HG02885 (cell line): ENCODE measurements around the gene CPA4.
"Not testable (repeated sequence)": the region's sequence is repeated elsewhere in the genome, so short reads cannot be mapped to it uniquely, and the experiment has no call there.

Experiments used
- ATAC-seq: cut with Tn5 transposase; IDR thresholded peaks from one replicate; pipeline ENCODE4 v1.9.1; 2021; ENCODE audit warnings: mild to moderate bottlenecking; ENCODE audit not compliant: unreplicated experiment, poor library complexity

The CPA4 gene

DNA sequence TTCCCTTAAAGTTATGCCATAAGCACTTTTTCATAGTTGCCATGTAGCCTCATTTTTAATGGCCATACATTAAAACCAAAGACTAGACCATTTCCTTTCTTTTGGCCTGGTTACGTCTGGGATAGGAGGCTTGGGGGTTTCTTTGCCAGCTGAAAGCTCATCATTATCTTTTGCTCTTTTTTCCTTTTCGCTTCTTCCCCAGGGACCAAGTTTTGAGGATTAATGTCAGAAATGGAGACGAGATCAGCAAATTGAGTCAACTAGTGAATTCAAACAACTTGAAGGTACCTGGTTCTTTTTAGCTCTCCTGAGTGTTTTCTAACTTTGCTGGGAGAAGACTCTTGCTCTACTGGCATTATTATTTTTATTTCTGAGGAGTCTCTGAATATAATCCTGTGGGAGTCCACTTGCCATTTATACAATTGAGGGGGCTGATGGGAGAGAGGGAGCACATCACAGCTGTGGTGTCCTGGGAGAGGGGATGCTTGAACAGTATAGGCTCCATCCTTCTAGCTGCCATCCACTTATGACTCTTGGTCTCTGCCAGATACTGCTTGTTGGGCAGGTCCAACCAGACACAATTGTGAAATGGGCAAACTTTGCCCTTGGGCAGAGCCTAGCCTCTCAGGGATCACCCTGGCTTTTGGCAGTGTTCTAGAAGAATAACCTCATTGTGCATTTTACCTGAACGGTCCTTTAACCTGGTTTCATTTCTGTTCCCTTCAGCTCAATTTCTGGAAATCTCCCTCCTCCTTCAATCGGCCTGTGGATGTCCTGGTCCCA, 5.8 kb downstream of the CPA4 start:
- ATAC-seq = no peak

DNA sequence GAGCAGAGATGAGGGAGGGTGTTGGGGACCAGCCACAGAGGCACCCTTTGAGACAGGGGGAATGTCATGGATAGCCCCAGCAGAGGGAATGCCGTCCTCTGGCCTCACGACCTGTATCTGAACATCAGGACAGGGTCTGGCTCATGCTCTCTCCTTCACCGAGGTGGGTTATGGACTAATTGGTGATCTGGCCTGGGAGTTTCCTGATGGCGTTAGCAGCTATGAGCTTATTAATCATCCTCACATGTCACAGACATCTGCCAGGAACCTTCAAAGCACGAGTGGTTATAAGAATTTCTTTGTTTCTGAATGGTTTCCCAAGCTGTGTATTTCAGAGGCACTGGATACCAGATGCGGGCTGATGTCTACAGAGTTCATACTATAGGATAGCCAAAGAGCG, 6.9 kb downstream of the CPA4 start:
- ATAC-seq = no peak

- no peak for ATAC-seq
These were observed 8.6 kb downstream of the CPA4 start for GRCh38 chr7:130301501-130302020.

GRCh38 chr7:130302649-130303048, 9.7 kb downstream of the CPA4 start:
- ATAC-seq = no peak

- ATAC-seq = no peak
These were observed 10.2 kb downstream of the CPA4 start for GRCh38 chr7:130303127-130303526.

GRCh38 chr7:130303551-130303950, 10.6 kb downstream of the CPA4 start:
- ATAC-seq = no peak

DNA sequence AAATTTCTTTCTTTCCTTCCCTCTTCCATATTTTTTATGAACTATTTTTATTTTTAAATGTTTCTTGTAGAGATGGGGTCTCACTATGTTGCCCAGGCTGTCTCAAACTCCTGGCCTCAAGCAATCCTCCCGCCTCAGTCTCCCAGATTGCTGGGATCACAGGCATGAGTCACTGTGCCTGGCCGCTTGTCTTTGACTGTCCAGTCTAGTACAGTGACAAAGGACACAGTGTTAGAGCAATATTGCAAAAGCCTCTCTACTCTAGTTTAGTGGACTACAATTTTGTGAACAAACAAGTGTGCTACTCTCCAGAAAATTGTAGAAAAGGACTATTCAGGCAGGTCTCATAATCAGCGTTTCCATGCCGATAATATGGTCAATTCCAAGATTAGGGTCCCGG, 11.0 kb downstream of the CPA4 start:
- ATAC-seq = no peak

DNA sequence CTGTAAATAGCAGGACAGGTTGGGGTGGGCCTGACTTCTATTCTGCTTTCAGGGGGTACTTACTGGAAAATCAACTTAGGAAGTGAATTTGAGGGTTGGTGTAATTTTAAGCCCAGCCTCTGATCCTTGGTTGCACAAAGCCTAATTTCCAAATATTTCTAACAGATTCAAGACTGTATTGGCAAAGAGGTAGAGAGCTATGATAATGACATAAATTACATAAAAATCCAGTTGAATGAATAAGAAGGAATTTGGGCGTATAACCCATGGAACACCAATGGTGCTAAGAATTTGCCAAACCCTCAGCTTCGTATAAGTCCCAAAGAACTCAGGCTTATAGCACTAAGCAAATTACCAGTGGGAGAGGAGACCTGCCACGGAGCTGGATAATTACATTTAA, 11.9 kb downstream of the CPA4 start:
- no peak for ATAC-seq

GRCh38 chr7:130305433-130306042, 12.6 kb downstream of the CPA4 start:
- ATAC-seq = no peak

DNA sequence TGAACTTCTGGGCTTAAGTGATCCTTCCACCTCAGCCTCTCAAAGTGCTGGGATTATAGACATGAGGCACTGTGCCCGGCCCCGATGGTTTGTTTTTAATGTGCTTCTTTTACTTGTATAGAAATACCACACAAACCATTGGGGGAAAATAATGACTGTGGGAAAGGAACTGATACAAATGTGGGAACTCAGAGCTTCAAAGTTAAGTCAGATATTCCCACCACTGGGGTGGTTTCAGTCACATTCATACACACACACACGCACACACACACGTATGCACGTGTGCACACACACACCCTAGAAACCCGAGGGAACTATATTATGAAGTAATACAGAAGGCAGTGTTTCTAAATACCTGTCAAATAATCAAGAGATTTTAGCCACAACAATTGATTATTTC, 17.0 kb downstream of the CPA4 start:
- ATAC-seq = no peak

- no peak for ATAC-seq
These were observed 21.3 kb downstream of the CPA4 start for GRCh38 chr7:130314305-130314704.

GRCh38 chr7:130319541-130319940, 26.6 kb downstream of the CPA4 start:
- ATAC-seq = no peak

GRCh38 chr7:130321542-130322229, 28.7 kb downstream of the CPA4 start:
- ATAC-seq = not testable (repeated sequence)

GRCh38 chr7:130322615-130323014, 29.7 kb downstream of the CPA4 start:
- ATAC-seq = no peak

GRCh38 chr7:130324306-130324943, 31.5 kb downstream of the CPA4 start:
- ATAC-seq = no peak

DNA sequence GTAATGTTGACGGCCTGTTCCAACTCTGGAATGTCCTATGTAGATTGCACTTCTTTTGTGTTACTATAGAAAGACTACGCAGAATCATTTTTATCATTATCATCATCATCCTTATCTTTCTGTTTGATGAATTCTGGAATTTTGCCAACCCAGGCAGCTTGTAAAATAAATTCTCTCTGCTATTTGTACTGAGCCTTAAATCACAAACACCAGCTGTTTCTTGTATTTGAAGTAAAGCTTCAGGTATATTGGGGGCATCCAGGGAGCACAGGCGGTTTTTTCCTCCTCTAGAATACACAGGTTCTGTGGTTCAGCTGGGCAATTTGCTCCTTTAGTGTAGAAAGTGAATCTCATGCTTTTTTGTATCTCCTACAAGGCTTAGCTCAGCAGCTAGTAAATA, 36.7 kb downstream of the CPA4 start:
- ATAC-seq = no peak

GRCh38 chr7:130332259-130333053, 39.5 kb downstream of the CPA4 start:
- ATAC-seq = no peak

DNA sequence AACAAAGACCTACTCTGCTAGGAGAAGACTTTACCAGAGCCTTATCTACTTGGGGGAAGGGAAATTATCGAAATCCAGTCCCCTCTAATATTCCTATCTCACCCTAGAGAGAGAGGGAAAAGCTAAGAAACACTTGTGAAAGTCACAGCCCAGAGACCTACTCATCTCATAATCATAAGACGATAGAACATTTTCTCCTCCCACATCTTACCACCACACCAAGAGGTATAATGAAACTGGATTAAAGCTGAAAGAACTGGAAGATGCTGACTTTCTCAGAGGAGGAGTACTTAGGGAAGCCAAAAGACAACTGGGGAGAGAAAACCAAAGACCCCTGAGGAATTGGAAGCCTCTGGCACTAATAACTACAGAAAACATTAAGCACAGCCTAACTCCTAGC, 40.9 kb downstream of the CPA4 start:
- ATAC-seq = no peak

- ATAC-seq = no peak
These were observed 41.3 kb downstream of the CPA4 start for GRCh38 chr7:130334274-130334673.

GRCh38 chr7:130337410-130337971, 44.5 kb downstream of the CPA4 start:
- ATAC-seq = no peak
